H9 (cell line): Measurements from ENCODE around the gene CDH13. TPM values are rescaled to one million over a fixed set of nuclear protein-coding genes. Genes with fewer than 3 reads are reported as not detected.

Source experiments
- DNase-seq: peaks from one replicate; pipeline ENCODE4 v3.0.0-alpha.2; 2017
- H2AFZ ChIP-seq: one replicate; pipeline ENCODE4 v1.6.1; 2013; ENCODE audit warnings: mild to moderate bottlenecking, low read length, control low read depth, moderate library complexity
- H2AK5ac ChIP-seq: 2 replicates; pipeline ENCODE4 v1.6.1; 2013; ENCODE audit warnings: low read length, control low read depth, mixed read lengths; ENCODE audit not compliant: insufficient read length
- H2BK120ac ChIP-seq: one replicate; pipeline ENCODE4 v1.6.1; 2013; ENCODE audit warnings: low read depth, mild to moderate bottlenecking, low read length, control low read depth, inconsistent platforms; ENCODE audit not compliant: poor library complexity, severe bottlenecking
- H2BK12ac ChIP-seq: 2 replicates; pipeline ENCODE4 v1.6.1; 2013; ENCODE audit warnings: low read length, control low read depth, mixed read lengths, low read depth; ENCODE audit not compliant: insufficient read length
- H2BK15ac ChIP-seq: 2 replicates; pipeline ENCODE4 v1.6.1; 2013; ENCODE audit warnings: low read depth, low read length, control low read depth
- H2BK20ac ChIP-seq: one replicate; pipeline ENCODE4 v1.6.1; 2013; ENCODE audit warnings: low read depth, mild to moderate bottlenecking, low read length, control low read depth, inconsistent platforms; ENCODE audit not compliant: poor library complexity, severe bottlenecking
- H2BK5ac ChIP-seq: 2 replicates; pipeline ENCODE4 v1.6.1; 2013; ENCODE audit warnings: low read length, control low read depth, mixed read lengths; ENCODE audit not compliant: insufficient read length
- H3K14ac ChIP-seq: 2 replicates; pipeline ENCODE4 v1.6.1; 2013; ENCODE audit warnings: low read length, control low read depth; ENCODE audit not compliant: insufficient read depth
- H3K18ac ChIP-seq: 2 replicates; pipeline ENCODE4 v1.6.1; 2013; ENCODE audit warnings: low read depth, mild to moderate bottlenecking, mixed read lengths, low read length, control low read depth; ENCODE audit not compliant: insufficient read length
- H3K23ac ChIP-seq: 2 replicates; pipeline ENCODE4 v1.6.1; 2013; ENCODE audit warnings: low read length, control low read depth, mixed read lengths, low read depth; ENCODE audit not compliant: insufficient read length
- H3K23me2 ChIP-seq: 2 replicates; pipeline ENCODE4 v1.6.1; 2013; ENCODE audit warnings: low read depth, mild to moderate bottlenecking, mixed read lengths, low read length, control low read depth; ENCODE audit not compliant: insufficient read length, poor library complexity, severe bottlenecking
- H3K27ac ChIP-seq: 2 replicates; pipeline ENCODE4 v1.5.1; 2013; ENCODE audit warnings: low read length, control low read depth, mixed read lengths, low read depth; ENCODE audit not compliant: insufficient read length
- H3K27me3 ChIP-seq: 2 replicates; pipeline ENCODE4 v1.6.1; 2013; ENCODE audit warnings: low read length, control low read depth, inconsistent platforms; ENCODE audit not compliant: insufficient read depth
- H3K4ac ChIP-seq: 2 replicates; pipeline ENCODE4 v1.6.1; 2013; ENCODE audit warnings: low read depth, mild to moderate bottlenecking, control low read depth, inconsistent platforms, low read length, moderate library complexity
- H3K4me1 ChIP-seq: 2 replicates; pipeline ENCODE4 v1.6.1; 2013; ENCODE audit warnings: low read length, control low read depth, inconsistent platforms; ENCODE audit not compliant: insufficient read depth
- H3K4me2 ChIP-seq: 2 replicates; pipeline ENCODE4 v1.6.1; 2013; ENCODE audit warnings: low read length, control low read depth, mixed read lengths; ENCODE audit not compliant: insufficient read length, insufficient read depth
- H3K56ac ChIP-seq: 2 replicates; pipeline ENCODE4 v1.6.1; 2013; ENCODE audit warnings: low read depth, mild to moderate bottlenecking, mixed read lengths, low read length, control low read depth; ENCODE audit not compliant: insufficient read length
- H3K79me1 ChIP-seq: 2 replicates; pipeline ENCODE4 v1.6.1; 2013; ENCODE audit warnings: low read depth, mild to moderate bottlenecking, moderate library complexity, low read length, control low read depth, inconsistent platforms; ENCODE audit not compliant: insufficient read depth, poor library complexity, severe bottlenecking
- H3K79me2 ChIP-seq: 2 replicates; pipeline ENCODE4 v1.6.1; 2013; ENCODE audit warnings: low read length, control low read depth, inconsistent platforms; ENCODE audit not compliant: insufficient read depth
- H3K9ac ChIP-seq: 2 replicates; pipeline ENCODE4 v1.6.1; 2013; ENCODE audit warnings: low read length, control low read depth, mixed read lengths; ENCODE audit not compliant: insufficient read length; ENCODE audit errors: extremely low read depth
- H3K9me3 ChIP-seq: one replicate; pipeline ENCODE4 v1.6.1; 2013; ENCODE audit warnings: low read depth, low read length, inconsistent platforms; ENCODE audit not compliant: control insufficient read depth
- H3T11ph ChIP-seq: one replicate; pipeline ENCODE4 v1.6.1; 2013; ENCODE audit warnings: mild to moderate bottlenecking, low read length, control low read depth, inconsistent platforms
- H4K20me1 ChIP-seq: one replicate; pipeline ENCODE4 v1.6.1; 2013; ENCODE audit not compliant: control insufficient read depth, insufficient read length, insufficient read depth
- H4K5ac ChIP-seq: 2 replicates; pipeline ENCODE4 v1.6.1; 2013; ENCODE audit warnings: low read depth, mild to moderate bottlenecking, mixed read lengths, low read length, control low read depth; ENCODE audit not compliant: insufficient read length
- H4K8ac ChIP-seq: replicated peaks from 2 replicates; pipeline ENCODE4 v1.6.1; 2013; ENCODE audit warnings: low read length, control low read depth, mixed read lengths, low read depth; ENCODE audit not compliant: insufficient read length
- H4K91ac ChIP-seq: 2 replicates; pipeline ENCODE4 v1.6.1; 2013; ENCODE audit warnings: low read depth, mild to moderate bottlenecking, moderate library complexity, mixed read lengths, low read length, control low read depth; ENCODE audit not compliant: insufficient read length
- H3K27ac Mint-ChIP-seq, 3 experiments: 2 replicates in 2 of 3; 3 replicates in 1 of 3; pipeline ENCODE4 v1.8.0; 2020 to 2021; ENCODE audit warnings: mixed read lengths in 3 of 3, mild to moderate bottlenecking in 1 of 3, moderate library complexity in 1 of 3
- H3K27me3 Mint-ChIP-seq: 2 replicates; pipeline ENCODE4 v1.8.0; 2021; ENCODE audit warnings: low read depth, mild to moderate bottlenecking, moderate library complexity, mixed read lengths
- H3K36me3 Mint-ChIP-seq, 3 experiments: 2 replicates in 2 of 3; 3 replicates in 1 of 3; pipeline ENCODE4 v1.8.0; 2020 to 2021; ENCODE audit warnings: low read depth in 3 of 3, mixed read lengths in 3 of 3; ENCODE audit not compliant: insufficient read depth in 1 of 3
- H3K4me1 Mint-ChIP-seq, 2 experiments: 2 replicates each; pipeline ENCODE4 v1.8.0; 2020; ENCODE audit warnings: mixed read lengths in 2 of 2
- H3K4me3 Mint-ChIP-seq, 2 experiments: 2 replicates in 1 of 2; 3 replicates in 1 of 2; pipeline ENCODE4 v1.8.0; 2020 to 2021; ENCODE audit warnings: mild to moderate bottlenecking in 2 of 2, mixed read lengths in 2 of 2, moderate library complexity in 1 of 2
- H3K9me3 Mint-ChIP-seq, 2 experiments: 2 replicates in 1 of 2; 3 replicates in 1 of 2; pipeline ENCODE4 v1.8.0; 2020; ENCODE audit warnings: mild to moderate bottlenecking in 2 of 2, mixed read lengths in 2 of 2, moderate library complexity in 1 of 2
- WGBS: extraction: QIAGEN DNeasy Blood & Tissue Kit; methylation state at CpG from one replicate; pipeline ENCODE4 v1.1.7; 2013; ENCODE audit warnings: missing lambda C conversion rate, low lambda C conversion rate, mixed read lengths; ENCODE audit not compliant: insufficient read length; ENCODE audit errors: extremely low coverage; 5-methylcytosine and 5-hydroxymethylcytosine counted together
- total RNA-seq: library from RNA; stranded (reverse); gene quantifications from 2 replicates; pipeline ENCODE4 v1.2.1, GENCODE V29; 2021
- TF ChIP-seq, protein P1 (sequence below): fragments of 200-600 bp; sonication (generic); conservative IDR thresholded peaks from 3 replicates; pipeline ENCODE4 v1.8.0; 2021; ENCODE audit warnings: antibody characterized with exemption, mild to moderate bottlenecking

Gene CDH13
- total RNA-seq, 1 experiment from 2014 or later: 1.5 TPM

DNA sequence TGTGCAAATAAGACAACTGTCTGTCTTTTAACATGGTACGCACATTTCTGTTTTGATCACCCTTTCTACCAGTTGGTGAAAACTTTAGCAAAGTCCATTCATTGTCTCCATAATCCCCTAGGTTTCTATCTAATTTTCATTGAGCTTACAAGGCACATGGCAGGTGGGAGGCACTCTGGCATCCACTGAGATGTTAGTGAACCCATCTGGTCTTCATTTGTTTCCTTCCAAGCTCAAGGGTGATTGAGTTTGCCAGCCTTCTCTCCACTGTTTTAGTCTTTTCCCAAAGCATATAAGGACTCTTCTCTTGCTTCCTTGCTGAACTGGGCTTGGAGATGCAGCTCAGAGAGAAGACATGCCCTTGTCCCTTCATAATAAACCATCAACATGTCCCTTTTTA, 179.1 kb downstream of the CDH13 start:
- no CpG with 5 or more reads among the region's 1 CpG for WGBS
- no peak overlapping the region for H2AFZ ChIP-seq
- TF ChIP-seq, protein P1, sequence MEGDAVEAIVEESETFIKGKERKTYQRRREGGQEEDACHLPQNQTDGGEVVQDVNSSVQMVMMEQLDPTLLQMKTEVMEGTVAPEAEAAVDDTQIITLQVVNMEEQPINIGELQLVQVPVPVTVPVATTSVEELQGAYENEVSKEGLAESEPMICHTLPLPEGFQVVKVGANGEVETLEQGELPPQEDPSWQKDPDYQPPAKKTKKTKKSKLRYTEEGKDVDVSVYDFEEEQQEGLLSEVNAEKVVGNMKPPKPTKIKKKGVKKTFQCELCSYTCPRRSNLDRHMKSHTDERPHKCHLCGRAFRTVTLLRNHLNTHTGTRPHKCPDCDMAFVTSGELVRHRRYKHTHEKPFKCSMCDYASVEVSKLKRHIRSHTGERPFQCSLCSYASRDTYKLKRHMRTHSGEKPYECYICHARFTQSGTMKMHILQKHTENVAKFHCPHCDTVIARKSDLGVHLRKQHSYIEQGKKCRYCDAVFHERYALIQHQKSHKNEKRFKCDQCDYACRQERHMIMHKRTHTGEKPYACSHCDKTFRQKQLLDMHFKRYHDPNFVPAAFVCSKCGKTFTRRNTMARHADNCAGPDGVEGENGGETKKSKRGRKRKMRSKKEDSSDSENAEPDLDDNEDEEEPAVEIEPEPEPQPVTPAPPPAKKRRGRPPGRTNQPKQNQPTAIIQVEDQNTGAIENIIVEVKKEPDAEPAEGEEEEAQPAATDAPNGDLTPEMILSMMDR: no peak

More for the DNA sequence above, 179.1 kb downstream of the CDH13 start:
- H3K18ac ChIP-seq: no peak overlapping the region
- no peaks in the 10 kb centered on the region for H3K79me2 ChIP-seq
- no peak overlapping the region for H3K4me3 Mint-ChIP-seq
- H4K5ac ChIP-seq: no peak overlapping the region
- no peaks in the 10 kb centered on the region for H3K9me3 Mint-ChIP-seq
- no peaks in the 10 kb centered on the region for H3K36me3 Mint-ChIP-seq
- no peak overlapping the region for H4K91ac ChIP-seq
- H3K27ac ChIP-seq: no peak overlapping the region
- no peak for DNase-seq
- no peak overlapping the region for H3K27ac Mint-ChIP-seq
- no peak overlapping the region for H4K8ac ChIP-seq
- no peaks in the 10 kb centered on the region for H3K27me3 ChIP-seq
- H3K23ac ChIP-seq: no peak overlapping the region
- H3K14ac ChIP-seq: no peak overlapping the region
- no peak overlapping the region for H2BK15ac ChIP-seq
- H3K4ac ChIP-seq: no peak overlapping the region
- H3K79me1 ChIP-seq: no peaks in the 10 kb centered on the region
- H2BK20ac ChIP-seq: no peak overlapping the region
- no peak overlapping the region for H3T11ph ChIP-seq
- no peak overlapping the region for H2BK120ac ChIP-seq
- peaks cover 4% of the 10 kb centered on the region for H3K27me3 Mint-ChIP-seq
- no peak overlapping the region for H3K56ac ChIP-seq
- H4K20me1 ChIP-seq: no peaks in the 10 kb centered on the region
- H3K9ac ChIP-seq: no peak overlapping the region
- H2AK5ac ChIP-seq: no peak overlapping the region
- no peaks in the 10 kb centered on the region for H3K9me3 ChIP-seq
- no peaks in the 10 kb centered on the region for H3K23me2 ChIP-seq
- H3K4me2 ChIP-seq: no peak overlapping the region
- no peak overlapping the region for H2BK12ac ChIP-seq
- H3K4me1 ChIP-seq: no peaks in the 10 kb centered on the region
- peaks cover 0 to 7% of the 10 kb centered on the region in 2 experiments; a peak in 1 of 4 replicates for H3K4me1 Mint-ChIP-seq
- H2BK5ac ChIP-seq: no peak overlapping the region
